DOHH2 (cell line): ENCODE data around the gene NOL4L.

Source experiments
- CTCF ChIP-seq: fragments of 200-600 bp; sonication (generic); IDR thresholded peaks from one replicate; pipeline ENCODE4 v1.5.1; 2014; ENCODE audit warnings: antibody characterized with exemption, mild to moderate bottlenecking, low read depth, low read length; ENCODE audit not compliant: poor library complexity, severe bottlenecking
- EZH2phosphoT487 ChIP-seq: fragments of 200-600 bp; sonication (generic); IDR thresholded peaks from 2 replicates; pipeline ENCODE4 v1.6.1; 2017; ENCODE audit warnings: borderline replicate concordance, mild to moderate bottlenecking, antibody characterized with exemption, low read length, moderate library complexity, mixed read lengths

GRCh38 chr20:32524829-32525501 is 60.2 kb downstream of the NOL4L start:
- TF ChIP-seq CTCF, result no peak
- TF ChIP-seq EZH2phosphoT487, result no peak
